Fibroblast of skin of left biceps (primary cell): ENCODE results near the gene PAGE2B.
"Not testable (repeated sequence)": the region's sequence is repeated elsewhere in the genome, so short reads cannot be mapped to it uniquely, and the experiment has no call there.

ENCODE experiments used
- DNase-seq, 2 experiments: peaks; one replicate each; pipeline ENCODE4 v3.0.0-alpha.2; 2013; ENCODE audit warnings: low read depth in 2 of 2

Gene PAGE2B

DNA sequence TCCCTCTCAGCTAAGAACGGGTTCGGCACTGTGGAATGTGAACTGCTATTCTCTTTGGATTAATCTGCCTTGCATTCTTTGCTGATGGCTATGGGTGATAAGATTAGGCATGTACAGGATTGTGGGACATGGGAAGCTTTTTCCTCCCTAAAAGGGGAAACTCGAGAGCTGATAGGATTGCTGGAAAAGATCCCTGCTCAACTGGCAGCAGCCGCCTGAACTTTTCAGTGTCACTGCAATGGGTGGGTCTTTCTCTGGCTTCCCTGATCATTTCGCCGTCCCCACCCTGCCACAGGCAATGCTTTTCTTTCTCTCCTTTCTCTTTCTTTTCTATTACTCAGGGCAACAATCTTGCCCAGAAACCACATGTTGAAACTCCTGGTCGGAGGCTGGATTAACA, 34.5 kb downstream of the PAGE2B start:
- no peak for DNase-seq

DNA sequence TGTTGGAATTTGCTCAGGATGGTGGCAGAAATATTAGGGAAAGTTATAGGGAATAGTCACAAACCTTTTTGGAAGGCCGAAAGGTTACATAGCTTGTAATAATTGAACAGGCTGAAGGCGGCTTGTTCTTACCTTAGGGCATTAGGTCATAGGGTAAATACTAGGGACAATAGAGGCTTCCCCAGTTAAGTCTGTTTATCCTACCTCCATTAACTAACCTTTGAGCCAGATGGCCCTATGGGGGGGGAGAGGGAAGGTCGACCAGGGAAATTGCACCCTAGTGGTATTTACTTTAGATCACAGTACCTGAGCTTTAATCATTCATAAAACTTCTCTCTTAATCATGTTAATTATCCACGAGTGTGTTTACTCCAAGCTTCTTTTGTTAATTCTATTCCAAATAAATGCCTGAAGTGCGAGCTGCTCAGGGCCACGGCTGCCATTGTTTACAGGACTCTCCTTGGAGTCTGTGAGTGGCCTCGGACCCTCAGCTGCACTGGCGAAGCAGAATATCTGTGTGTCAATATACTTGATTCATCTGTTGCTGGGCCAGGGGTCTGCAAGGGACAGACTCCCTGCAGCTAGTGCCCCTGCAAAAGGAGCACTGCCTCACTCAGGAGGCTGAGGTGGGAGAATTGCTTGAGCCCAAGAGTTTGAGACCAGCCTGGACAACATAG, 36.9 kb downstream of the PAGE2B start:
- DNase-seq, result no peak

DNA sequence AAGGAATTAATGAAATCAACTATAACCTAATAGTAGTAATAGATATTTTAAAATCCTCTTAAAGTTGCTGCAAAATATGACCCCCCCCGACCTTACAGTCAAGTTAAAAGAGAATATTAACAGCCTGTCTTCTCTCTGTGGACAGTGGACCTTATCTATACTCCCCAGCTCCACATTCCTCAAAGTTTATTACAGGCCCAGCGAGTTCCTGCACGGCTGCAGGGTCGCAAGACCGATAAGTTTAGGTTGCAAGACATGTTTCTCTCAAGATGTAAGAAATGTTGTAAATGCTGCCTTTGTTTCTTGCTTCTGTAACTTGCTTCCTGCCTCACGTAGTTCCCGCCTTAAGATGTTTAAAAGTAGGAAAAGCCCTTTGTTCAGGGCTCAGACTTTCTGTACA, 41.8 kb downstream of the PAGE2B start:
- DNase-seq, result not testable (repeated sequence)

DNA sequence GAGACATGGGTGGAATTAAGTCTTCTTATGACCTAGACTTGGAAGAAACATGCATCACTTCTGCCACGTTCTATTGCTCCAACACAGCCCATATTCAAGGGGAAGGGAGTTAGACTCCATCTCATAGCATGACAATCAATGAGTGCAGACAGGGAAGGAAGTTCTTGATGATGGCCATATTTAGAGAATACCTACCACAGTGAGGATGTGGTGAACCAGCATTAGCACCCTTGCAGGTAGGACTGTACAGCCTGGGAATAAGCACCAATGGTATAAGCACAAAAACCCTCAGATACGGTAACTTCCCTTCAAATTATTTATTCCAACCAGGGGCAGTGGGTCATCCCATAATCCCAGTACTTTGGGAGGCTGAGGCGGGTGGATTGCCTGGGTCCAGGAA, 43.7 kb downstream of the PAGE2B start:
- no peak for DNase-seq

DNA sequence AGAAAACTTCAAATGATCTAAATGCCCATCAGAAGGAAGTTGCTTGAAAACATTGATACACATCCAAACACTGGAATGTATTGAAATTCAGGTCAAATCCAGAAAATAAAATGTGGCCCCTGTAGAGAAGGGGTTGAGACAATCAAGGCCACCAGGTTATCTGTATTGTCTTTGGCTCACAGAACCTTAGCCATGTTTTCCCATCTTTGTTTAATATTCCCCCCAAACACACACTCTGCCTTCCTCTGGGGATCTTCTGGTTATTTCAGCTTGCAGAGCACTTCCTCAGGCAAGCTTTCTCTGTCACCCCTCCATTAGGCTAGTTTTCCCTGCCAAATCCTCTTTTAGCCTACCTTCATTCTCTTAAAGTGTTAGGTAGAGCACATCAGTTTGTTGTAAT, 44.4 kb downstream of the PAGE2B start:
- DNase-seq, result no peak

DNA sequence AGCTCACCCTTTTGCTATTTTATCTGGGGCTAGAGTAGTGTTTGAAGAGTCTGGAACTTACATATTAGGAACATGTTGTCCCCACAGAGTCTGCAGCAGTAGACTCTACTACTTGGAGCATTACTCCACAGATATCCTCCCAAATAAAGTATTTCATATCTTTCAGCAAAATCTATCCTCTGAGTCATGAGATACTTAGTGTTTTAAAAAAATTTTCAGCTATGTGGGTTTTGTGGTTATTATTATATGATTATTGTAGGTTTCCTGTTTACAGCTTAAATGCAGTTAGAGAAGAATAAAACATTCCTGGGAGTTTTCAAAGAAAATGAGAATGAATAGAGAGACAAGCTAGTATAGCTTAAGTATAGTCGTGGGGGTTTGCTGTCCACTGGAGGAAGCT, 44.9 kb downstream of the PAGE2B start:
- no peak for DNase-seq

DNA sequence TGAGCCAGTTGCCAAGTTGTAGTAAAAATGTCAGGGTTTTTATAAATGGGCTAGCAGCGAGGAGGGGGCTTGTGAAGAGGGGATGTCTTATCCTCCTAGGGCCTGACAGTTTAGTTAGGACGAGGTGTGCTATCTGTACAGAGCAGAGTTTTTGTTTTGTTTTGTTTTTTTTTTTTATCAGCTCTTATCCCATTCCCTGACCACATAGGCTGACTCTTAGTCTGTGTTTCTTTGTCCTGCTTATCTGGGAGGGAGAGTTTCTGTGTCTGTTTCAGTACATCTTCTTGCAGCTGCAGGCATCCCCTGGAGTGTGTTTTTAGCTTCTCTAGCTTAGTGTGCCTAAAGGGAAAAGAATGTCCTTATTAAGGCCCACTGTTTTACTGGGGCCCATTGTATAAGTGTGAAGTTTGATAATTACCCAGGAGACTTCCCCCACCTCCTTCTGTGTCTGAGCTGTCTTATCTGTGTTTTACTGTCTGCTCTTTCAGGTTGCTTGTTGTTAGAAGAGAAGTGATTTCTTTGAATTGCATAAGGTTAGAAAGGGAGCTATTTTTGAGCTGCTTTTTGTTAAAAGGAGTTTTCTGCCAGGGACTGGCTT, 46.0 kb downstream of the PAGE2B start:
- no peak for DNase-seq

DNA sequence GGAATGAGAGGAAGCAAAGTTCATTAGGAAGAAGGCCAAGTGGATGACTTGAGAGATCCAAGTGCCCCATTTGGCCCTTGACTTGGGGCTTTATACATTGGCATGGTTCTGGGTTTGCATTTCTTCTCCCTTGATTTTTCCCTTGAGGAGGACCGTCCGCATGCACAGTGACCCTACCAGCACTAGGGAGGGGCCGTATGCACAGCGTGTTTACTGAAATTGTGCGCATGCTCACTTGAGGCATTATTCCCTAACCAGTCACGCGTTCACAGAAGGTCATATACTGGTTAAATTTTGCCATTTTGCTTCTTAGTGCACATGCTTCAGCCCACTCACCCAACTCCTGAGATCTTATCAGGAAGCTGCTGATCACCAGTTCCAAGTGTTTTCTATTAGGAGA, 49.1 kb downstream of the PAGE2B start:
- no peak for DNase-seq

DNA sequence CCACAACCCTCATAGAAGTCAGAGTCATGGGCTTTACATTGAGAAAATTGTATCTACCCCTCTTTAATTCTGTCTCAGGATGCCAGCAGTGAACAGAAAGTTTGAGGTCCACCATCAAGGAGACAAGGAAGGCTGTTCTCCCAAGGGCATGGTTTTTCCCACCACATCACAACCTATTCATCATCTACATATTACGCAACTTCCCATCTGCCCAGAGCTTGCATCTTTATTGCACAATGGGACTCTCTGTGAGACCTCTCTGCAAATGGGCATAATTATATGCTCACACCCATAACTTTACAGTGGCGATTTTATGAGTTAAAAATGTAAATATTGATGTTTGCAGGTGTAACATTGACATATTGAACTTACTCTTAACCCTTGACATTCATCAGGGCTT, 52.9 kb downstream of the PAGE2B start:
- no peak for DNase-seq
